GM19351 (cell line): ENCODE results near the gene SMAD7.
A peak's percentile ranks its signal among the peaks of the same experiment; 100 is the strongest.

Experiments used
- ATAC-seq: cut with Tn5 transposase; IDR thresholded peaks from one replicate; pipeline ENCODE4 v1.9.1; 2021; ENCODE audit warnings: mild to moderate bottlenecking, moderate library complexity; ENCODE audit not compliant: unreplicated experiment

SMAD7 gene

GRCh38 chr18:48931680-48932461, 18.9 kb downstream of the SMAD7 start:
- ATAC-seq: no peak

GRCh38 chr18:48930926-48931325, 19.8 kb downstream of the SMAD7 start:
- no peak for ATAC-seq

- no peak for ATAC-seq
Observed at GRCh38 chr18:48929941-48930713, 20.6 kb downstream of the SMAD7 start.

GRCh38 chr18:48929212-48929612, 21.6 kb downstream of the SMAD7 start:
- ATAC-seq: no peak

- peak; percentile 79 for ATAC-seq
Observed at GRCh38 chr18:48928787-48929186, 22.0 kb downstream of the SMAD7 start.

GRCh38 chr18:48927286-48928080, 23.3 kb downstream of the SMAD7 start:
- ATAC-seq: no peak

DNA sequence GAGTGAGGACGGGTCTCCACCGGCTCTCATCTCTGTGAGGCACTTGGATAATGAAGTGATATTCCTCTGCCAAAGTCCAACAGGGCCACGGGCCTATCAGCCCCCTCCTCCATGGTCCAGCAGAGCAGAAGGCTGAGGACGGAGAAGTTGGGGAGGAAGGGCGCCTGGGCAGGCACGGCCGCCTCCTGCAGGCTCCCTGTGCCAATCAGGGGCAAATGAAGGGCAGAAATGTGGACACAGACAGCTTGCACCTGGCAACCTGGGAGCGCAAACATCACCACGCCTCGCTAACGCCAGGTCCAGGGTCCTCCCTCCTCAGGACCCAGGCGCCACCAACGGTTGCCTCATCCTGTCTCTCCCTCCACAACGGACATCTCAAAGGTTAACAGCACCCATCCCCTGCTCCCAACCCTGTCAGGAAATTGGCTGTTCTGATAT, 24.3 kb downstream of the SMAD7 start:
- no peak for ATAC-seq

DNA sequence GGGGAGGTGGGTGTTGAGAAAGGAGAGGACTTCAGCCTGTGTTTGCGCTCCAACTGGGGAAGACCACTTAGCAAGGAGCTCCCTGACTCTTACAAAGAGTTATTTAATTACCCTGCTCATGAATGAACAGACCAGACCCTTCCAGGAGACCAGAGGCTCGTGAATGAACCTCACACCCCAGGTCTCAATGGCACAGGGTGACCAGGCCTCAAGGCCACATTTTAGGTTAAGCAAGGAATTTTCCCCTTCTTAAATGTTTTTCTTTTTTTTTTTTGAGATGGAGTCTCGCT, 25.3 kb downstream of the SMAD7 start:
- ATAC-seq: no peak

GRCh38 chr18:48924630-48925490, 25.9 kb downstream of the SMAD7 start:
- no peak for ATAC-seq

GRCh38 chr18:48923746-48924629, 26.8 kb downstream of the SMAD7 start:
- no peak for ATAC-seq

DNA sequence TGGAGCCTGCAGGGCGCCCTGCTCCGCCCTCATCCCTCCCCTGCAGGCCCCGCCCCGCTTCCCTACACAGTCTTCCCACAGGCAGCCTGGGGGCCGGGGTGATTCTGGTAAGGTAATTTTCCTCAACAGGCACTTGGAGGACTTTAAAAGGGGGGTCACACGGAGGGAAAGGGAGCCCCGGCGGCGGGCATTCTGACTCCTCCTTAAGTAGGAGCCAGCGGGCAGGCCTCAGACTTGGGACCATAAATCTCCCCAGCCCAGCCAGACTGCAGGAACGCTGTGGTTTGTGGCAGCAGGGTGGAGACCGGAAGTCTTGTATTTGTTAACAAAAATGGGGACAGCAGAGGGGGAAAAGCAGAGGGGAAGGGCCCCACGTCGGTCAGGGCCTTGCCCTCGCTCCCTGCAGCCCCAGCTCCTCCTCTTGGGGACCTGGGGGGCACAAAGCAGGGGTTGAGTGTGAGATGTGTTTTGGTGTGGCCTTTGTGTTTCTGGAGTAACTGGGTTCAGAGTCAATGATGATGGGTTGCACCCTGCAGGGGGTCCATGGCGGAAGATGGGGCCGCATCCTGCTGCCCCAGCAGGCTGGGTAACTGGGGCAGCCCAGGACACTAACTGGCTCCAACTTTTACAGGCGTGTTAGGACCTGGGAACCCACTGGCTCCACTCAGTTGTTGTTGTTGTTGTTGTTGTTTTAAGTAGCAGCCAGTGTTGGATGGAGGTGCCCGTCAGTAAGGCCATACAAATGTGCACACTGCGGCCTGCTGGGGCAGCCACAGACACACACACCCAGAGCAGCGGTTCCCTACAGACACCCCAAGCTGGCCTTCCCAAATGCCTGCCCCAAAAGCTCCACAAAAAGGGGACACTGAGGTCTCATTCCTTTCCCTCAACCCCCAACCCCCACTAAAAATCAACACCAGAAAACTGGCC, 27.7 kb downstream of the SMAD7 start:
- no peak for ATAC-seq

- ATAC-seq: no peak
Observed at GRCh38 chr18:48922226-48922800, 28.5 kb downstream of the SMAD7 start.

GRCh38 chr18:48921305-48922225, 29.2 kb downstream of the SMAD7 start:
- no peak for ATAC-seq

- ATAC-seq: no peak
Observed at GRCh38 chr18:48920408-48921038, 30.2 kb downstream of the SMAD7 start.

DNA sequence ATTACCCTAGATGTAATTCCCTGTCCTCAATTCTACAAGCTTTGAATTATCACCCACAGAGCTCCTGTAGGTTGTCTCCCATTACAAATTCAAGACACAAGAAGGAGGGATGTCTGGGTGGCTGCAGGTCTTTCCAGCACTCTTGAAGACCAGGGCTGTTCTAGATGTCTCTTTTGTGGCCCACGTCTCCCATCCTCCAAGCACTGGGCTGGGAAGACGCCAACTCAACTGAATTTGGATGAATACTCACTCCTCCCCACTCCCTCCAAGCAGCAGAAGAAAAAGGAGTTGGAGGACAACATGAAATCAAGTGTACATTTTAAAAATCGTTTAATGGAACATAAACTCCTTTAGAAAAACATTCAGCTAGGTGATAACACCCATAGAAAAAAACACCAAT, 31.2 kb downstream of the SMAD7 start:
- no peak for ATAC-seq

GRCh38 chr18:48918660-48919456, 31.9 kb downstream of the SMAD7 start:
- no peak for ATAC-seq
